GM18507 (cell line): ENCODE measurements around the gene AGAP4.
"Not testable (repeated sequence)": the region's sequence is repeated elsewhere in the genome, so short reads cannot be mapped to it uniquely, and the experiment has no call there.

ENCODE experiments used
- DNase-seq: peaks from one replicate; pipeline ENCODE4 v3.0.0; 2011; ENCODE audit warnings: low read depth; ENCODE audit not compliant: insufficient read length; ENCODE audit errors: extremely low spot score
- FAIRE-seq: peaks from 2 replicates; lab custom pipeline; 2011; peaks lifted over from hg19 to GRCh38; lab: Jason Lieb, UNC

Gene AGAP4

GRCh38 chr10:45847400-45847799 is at the start of gene AGAP4:
AGAP4 (minus strand) TSS chr10:45847500; CDS start chr10:45847347, 153 bp downstream.
- DNase-seq, FAIRE-seq: not testable (repeated sequence)

DNA sequence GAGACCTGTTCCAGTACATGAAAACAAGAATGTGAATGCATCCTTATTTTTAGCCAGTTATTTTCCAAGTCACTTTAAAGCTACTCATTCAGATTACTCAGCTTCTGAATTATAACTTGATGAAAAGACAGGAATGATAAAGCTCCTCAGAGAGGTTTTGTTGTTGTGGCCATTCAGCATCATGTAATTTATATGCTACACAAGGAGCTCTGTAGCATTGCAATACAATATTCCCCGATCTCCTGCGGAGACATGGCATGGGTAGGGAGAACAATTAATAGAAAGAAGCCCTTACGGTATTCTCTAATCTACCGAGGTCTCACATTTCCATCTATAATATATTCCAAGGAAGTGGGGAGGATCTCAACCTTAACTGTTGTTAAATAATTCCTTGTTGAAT is 43.4 kb upstream of the AGAP4 start:
- not testable (repeated sequence) for FAIRE-seq, DNase-seq

DNA sequence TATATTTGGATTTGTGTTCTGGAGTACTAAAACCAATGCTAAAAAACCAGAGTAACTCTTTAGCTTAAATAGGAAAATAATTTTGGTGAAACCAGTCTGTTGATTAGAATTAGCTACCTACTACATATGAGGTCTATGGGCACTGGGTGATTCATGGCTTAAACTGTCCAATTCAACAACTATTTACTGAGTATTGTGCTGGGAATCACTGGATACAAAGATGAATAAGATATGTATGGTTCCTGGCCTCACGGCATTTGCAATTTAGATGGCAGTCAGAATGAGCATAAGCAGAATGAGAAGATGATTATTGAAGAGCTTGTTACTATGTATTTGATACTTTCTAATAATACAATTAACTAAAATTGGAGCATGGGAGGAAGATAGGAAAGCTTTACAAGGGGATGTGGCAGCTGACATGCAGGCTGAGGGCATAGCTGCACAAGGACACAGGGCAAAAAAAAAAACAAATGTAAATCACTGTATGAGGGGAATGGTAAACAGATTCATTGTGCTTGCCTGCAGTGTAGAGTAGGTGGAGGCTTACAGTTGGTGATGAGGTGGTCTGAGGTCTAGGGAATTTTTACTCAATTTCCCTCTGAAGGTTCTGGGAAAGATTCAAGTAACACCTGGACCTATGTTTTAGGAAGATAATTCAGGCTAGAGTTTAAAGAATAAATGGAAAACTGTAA is 42.4 kb upstream of the AGAP4 start:
- FAIRE-seq, DNase-seq: not testable (repeated sequence)

DNA sequence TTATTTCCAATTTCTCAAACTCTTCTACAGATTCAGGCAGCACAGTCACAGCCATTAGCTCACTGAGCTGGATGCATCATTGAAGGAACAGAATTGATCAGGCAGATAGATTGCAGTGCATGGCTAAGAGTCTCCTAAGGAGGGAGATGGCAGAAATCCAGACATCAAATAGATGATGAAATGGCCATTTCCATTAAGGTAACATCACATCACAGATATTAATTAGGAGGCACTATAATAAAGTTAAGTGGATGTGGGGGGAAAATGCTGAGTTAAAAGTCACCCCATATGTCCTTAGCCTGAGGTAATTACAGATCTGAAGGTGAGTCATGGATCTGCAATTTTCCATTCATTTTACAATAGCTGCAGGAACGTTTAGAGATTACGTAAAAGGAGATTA is 35.6 kb upstream of the AGAP4 start:
- FAIRE-seq, DNase-seq: not testable (repeated sequence)

DNA sequence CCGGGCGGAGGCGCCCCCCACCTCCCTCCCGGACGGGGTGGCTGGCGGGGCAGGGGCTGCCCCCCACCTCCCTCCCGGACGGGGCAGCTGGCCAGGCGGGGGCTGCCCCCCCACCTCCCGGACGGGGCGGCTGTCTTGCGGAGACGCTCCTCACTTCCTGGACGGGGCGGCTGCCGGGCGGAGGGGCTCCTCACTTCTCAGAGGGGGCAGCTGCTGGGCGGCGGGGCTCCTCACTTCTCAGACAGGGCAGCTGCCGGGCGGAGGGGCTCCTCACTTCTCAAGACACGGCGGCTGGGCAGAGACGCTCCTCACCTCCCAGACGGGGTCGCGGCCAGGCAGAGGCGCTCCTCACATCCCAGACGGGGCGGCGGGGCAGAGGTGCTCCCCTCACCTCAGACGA is 18.1 kb upstream of the AGAP4 start:
- not testable (repeated sequence) for FAIRE-seq

DNA sequence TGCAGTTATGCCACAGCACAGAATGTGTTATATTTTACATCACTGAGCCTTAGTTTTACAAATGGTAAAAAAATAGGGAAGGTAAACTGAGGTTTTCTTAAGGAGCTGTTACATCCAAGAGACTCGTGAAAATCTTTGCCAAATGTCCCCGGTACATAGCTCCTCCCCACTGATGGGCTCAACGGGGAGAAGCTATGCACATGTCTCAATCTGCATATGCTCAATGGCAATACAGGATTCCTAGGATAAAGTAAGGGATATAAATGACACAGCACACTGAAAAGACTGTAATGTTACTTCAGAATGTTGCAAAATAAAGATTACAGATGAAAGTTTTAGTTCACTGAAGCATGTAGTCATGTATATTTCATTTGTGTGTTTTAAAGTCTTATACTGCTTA is 17.0 kb upstream of the AGAP4 start:
- FAIRE-seq, result not testable (repeated sequence)

More for the DNA sequence above, 18.1 kb upstream of the AGAP4 start:
- DNase-seq, result not testable (repeated sequence)

GRCh38 chr10:45863632-45864031 is 16.3 kb upstream of the AGAP4 start:
- DNase-seq, FAIRE-seq: not testable (repeated sequence)

More for the DNA sequence above, 17.0 kb upstream of the AGAP4 start:
- not testable (repeated sequence) for DNase-seq

GRCh38 chr10:45857931-45858330 is 10.6 kb upstream of the AGAP4 start:
- not testable (repeated sequence) for FAIRE-seq, DNase-seq

DNA sequence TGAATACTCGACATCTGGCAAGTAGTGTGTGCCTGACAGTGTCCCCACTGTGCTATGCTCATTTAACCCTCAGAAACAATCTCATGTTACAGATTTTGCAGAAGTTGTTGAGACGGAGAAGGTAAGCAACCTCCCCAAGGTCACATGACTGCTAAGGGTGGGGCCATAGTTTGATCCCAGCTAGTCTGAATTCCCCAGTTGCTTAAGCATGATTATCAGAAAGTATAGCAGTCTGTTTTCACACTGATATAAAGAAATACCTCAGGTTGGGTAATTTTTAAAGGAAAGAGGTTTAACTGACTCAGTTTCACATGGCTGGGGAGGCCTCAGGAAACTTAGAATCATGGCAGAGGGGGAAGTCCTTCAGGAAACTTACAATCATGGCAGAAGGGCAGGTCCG is 1.2 kb upstream of the AGAP4 start:
- not testable (repeated sequence) for FAIRE-seq, DNase-seq

GRCh38 chr10:45822918-45823317 is 24.4 kb downstream of the AGAP4 start:
- FAIRE-seq, DNase-seq: not testable (repeated sequence)

DNA sequence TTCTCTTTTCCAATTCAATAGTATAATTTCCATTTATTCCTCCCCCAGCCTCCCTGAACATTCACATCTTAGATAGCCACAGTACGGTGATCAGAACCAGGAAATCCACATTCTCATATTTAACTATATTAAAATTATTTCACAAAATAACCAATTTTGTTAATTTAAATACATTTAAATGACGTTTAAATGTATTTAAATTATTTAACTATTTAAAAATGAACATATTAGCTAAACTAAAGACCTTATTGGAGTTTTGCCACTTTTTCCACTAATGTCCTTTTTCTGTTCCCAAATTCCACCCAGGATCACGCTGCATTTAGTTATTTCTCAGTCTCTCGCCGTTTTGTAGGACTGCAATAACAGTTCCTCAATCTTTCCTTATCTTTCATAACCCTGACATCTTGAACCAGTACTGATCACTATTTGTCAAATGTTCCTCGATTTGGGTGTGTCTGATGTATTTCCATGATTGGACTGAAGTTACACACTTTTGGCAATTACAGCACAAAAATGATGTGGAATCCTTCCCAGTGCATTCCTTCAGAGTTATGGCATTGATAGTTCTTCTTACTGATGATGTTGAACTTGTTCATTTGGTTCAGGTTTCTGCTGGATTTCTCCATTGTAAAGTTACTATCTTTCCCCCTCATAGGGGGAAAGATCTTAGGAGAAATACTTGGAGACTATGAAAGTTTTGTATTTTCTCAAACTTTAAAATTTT is 27.0 kb downstream of the AGAP4 start:
- DNase-seq, FAIRE-seq: not testable (repeated sequence)

DNA sequence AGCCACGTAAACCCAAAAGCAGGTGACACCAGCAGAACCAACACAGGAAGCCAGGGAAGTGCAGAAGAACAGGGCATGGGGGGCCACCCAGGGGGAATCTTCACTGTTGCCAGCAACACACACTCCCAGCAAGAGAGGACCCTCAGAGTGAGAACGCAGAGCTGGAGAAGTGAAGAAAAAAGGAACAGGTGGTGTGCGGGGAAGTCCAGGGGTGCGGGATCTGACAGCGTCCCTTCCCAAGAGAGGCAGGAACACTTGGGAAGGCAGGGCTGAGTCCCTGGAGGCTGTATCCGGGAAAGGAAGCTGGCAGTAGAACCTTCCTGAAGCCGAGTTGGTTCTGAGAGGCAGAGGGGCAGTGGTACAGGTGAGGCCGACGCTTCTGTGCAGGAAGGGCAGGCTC is 27.7 kb downstream of the AGAP4 start:
- FAIRE-seq (no peak), DNase-seq (no peak)

DNA sequence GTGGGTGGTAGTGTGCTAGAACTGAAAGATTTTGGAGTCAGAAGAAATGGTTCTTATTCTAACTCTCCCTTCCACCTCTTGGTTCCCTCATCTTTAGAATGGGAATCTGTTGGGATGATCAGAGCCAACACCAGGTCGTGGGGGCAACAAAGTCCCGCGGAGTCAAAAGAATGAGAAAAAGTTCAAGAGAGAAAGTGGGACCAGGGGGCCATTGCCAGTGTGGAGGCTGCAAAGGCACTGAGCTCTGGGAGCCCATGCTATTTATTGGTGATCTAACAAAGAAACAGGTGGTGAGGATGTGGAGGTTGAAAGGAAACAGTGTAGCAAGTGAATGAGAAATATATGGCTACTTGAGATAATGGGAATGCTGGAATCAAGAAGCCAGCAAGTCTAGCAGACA is 29.4 kb downstream of the AGAP4 start:
- no peak for FAIRE-seq
- no peak for DNase-seq

GRCh38 chr10:45817130-45817859 is 30.0 kb downstream of the AGAP4 start:
- DNase-seq (no peak), FAIRE-seq (no peak)

GRCh38 chr10:45814146-45814545 is 33.2 kb downstream of the AGAP4 start:
- not testable (repeated sequence) for DNase-seq, FAIRE-seq

- DNase-seq, FAIRE-seq: not testable (repeated sequence)
Observed at GRCh38 chr10:45812959-45813358, 34.3 kb downstream of the AGAP4 start.

DNA sequence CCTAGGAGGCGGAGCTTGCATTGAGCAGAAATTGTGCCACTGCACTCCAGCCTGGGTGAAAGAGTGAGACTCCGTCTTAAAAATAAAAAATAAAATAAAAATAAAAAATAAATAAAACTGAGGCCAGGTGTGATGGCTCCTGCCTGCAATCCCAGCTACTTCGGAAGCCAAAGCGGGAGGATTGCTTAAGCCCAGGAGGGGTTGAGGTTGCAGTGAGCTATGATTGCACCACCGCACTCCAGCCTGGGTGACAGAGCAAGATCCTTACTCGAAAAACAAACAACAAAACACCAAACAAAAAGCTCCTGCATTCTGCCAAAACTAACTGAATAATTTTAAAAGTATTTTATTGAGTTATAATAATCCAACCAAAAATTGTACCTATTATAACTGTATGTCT is 36.2 kb downstream of the AGAP4 start:
- DNase-seq (no peak), FAIRE-seq (no peak)

GRCh38 chr10:45809837-45810236 is 37.5 kb downstream of the AGAP4 start:
- no peak for FAIRE-seq
- DNase-seq, result no peak

DNA sequence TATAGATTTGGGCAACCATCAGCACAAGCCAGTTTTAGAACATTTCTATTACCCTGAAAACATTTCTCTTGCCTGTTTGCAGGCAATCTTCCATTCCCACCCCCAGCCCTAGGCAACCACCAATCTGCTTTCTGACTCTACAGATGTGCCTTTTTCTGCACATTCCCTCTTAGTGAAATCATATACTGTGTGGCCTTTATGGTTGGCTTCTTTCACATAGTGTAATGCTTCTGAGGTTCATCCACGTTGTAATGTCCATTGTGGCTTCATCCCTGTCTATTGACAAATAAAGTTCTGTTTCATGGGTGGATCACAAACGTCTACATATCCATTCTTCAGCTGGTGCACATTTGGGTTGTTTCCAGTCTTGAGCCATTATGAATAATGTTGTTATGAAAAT is 42.3 kb downstream of the AGAP4 start:
- FAIRE-seq, DNase-seq: not testable (repeated sequence)
